Hepatocyte (in vitro differentiated cells): ENCODE data around the gene CDH18.

Experiments used
- CTCF ChIP-seq: fragments of 200-600 bp; sonication (generic); IDR thresholded peaks from 2 replicates; pipeline ENCODE4 v1.5.1; 2016; ENCODE audit warnings: antibody characterized with exemption, mild to moderate bottlenecking; ENCODE audit not compliant: poor library complexity
- EZH2phosphoT487 ChIP-seq: fragments of 200-600 bp; sonication (generic); IDR thresholded peaks from one replicate; pipeline ENCODE4 v1.6.1; 2018; ENCODE audit warnings: antibody characterized with exemption, mild to moderate bottlenecking, low read depth, moderate library complexity; ENCODE audit not compliant: unreplicated experiment, severe bottlenecking

GRCh38 chr5:19660679-19661078, 327.3 kb downstream of the CDH18 start:
- no peak for TF ChIP-seq CTCF
- TF ChIP-seq EZH2phosphoT487: no peak
